Measurements from ENCODE around the gene PHF14.

PHF14 gene

GRCh38 chr7:11212816-11213215 is 239.1 kb downstream of the PHF14 start:
- no peak for DNase-seq

DNA sequence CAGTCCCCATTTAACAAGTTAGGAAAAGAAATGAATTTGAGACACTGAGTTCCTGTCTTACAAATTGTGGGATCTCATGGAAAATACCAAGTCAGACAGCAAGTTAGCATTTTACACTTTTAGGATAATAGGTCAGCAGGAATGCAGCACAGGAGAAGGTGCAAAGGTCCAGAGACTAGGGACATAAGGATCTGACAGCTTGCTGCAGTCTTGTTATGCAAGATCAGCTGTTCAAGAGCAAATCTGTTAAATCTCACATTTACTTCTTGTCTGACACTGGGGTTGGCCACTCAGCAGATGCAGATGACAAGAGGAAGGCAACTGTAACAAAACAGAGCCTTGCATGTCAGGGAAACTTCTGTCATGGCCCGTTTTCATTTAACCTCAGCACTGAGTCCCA is 239.6 kb downstream of the PHF14 start:
- DNase-seq, result no peak

DNA sequence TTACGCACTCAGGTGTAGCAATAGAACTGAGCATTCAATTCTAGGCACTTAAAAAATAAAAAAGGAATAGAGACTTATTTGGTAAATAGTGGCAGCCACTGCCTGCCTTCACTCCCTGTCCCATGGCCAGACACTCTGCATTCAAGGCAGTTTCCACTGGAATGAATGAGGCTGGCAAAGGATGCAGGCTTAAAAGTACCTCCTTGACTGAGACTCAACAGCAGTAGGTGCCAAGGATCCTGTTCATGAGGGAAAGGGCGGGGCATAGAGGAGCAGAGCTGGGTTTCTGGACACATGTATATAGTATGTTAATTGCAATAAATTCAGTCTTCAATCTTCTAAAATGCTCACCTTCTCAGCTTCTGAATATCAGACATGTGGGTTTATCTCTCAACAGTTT is 242.6 kb downstream of the PHF14 start:
- no peak for DNase-seq

DNA sequence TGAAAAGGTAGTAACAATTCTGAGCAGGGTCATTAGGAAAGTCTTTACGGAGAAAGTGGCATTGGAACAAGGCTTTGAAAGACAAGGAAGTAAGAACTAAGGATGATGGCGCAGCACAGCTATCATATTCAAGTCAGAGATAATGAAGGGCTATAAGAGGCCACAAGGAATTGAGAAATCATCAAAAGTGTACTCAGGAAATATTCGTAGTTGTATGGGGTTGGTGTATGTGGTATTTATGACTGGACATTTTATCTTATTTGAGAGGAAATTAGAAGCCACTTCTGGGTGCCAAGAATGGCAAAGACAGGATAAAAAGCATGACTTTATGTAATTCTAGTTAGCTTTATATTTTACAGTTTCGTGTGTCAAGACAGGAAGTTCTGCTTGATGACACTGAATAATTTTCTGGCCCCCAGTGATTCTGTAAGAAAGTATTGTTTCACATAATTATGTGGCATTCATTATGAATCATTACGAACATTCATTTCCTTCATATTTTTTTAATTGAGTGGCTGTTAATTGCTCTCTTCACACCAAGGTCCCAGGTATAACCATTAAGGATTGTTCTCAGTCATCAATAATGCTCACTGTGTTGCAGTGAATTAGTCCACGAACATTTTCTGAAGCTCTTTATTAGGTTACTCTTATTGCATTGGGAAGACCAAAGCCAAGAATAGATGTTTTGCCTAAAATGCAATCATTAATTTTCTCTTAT is 244.3 kb downstream of the PHF14 start:
- DNase-seq, result no peak

All from activated CD8-positive, alpha-beta memory T cell treated with anti-CD3 and anti-CD28 coated beads, Interleukin-2, amount 50 U/mL, for 48 hours (primary cell).